HG02678 (cell line): Measurements from ENCODE around the gene SNCAIP.
A peak's percentile ranks its signal among the peaks of the same experiment; 100 is the strongest.
"Not testable (repeated sequence)": the region's sequence is repeated elsewhere in the genome, so short reads cannot be mapped to it uniquely, and the experiment has no call there.

Experiments
- ATAC-seq: cut with Tn5 transposase; IDR thresholded peaks from one replicate; pipeline ENCODE4 v1.9.1; 2021; ENCODE audit warnings: mild to moderate bottlenecking, moderate library complexity; ENCODE audit not compliant: unreplicated experiment

The SNCAIP gene

GRCh38 chr5:122458278-122458872 is 146.3 kb downstream of the SNCAIP start:
- peak; percentile 79 for ATAC-seq

- ATAC-seq = no peak
Measured at GRCh38 chr5:122462486-122462885, 150.4 kb downstream of the SNCAIP start.

DNA sequence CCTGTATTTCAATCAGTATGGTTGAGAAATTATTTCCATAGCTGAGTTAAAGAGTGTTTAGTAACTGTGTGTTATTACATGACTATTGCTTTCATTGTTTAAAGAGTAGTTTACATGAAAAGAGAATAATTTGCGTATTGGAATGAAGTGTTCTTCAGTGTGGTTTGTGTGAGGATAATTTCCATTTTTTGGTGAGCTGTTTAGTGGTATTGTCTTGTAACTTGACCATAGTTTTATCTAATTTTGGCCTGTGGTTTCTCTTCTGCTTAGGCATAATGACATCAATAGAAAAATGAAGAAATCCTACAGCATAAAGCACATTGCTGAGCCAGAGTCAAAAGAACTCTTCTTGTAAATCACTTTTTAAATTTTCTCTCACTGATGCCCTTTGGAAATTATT is 151.2 kb downstream of the SNCAIP start:
- peak; percentile 39 for ATAC-seq

GRCh38 chr5:122464191-122464590 is 152.2 kb downstream of the SNCAIP start:
- ATAC-seq = no peak

GRCh38 chr5:122465031-122465577 is 153.1 kb downstream of the SNCAIP start:
- no peak for ATAC-seq

DNA sequence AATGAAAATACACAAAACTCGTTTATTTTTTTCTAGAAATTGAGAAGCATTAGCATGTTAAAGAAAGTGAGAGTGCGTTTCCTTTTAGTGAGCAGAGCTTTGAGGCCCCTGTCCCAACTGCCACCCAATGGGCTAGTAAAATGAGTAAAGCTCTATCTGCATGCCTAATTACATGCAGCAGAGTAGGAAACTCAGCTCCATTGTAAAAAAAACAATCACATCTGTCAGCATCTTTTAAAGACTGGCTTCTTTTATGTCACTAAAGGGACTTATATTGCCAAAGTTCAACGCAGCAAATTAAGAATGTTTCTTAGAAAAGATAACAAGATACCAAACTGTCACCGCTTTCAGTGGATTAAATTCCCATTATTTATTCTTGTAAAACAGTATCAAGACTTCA is 154.0 kb downstream of the SNCAIP start:
- no peak for ATAC-seq

- ATAC-seq = no peak
Measured at GRCh38 chr5:122468351-122469116, 156.5 kb downstream of the SNCAIP start.

- no peak for ATAC-seq
Measured at GRCh38 chr5:122469384-122469919, 157.4 kb downstream of the SNCAIP start.

DNA sequence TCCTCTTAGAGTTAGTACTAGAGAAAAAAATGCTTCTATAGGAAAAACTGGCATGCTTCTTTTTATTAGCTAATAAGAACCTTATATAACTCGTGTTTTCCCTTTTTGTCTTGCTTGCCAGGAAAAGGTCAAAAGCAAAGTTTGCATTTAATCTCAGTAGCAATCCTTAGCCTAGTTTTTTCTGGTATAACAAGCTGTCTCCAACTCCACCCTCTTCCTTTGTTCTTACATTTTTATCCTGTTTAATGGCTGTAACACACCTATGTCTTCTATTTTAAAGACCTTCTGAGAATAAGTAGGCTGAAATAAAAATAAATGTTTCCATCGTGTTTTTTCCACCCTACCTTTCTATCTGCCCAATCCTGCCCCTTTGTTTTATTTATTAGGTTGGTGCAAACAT is 158.3 kb downstream of the SNCAIP start:
- ATAC-seq = no peak

DNA sequence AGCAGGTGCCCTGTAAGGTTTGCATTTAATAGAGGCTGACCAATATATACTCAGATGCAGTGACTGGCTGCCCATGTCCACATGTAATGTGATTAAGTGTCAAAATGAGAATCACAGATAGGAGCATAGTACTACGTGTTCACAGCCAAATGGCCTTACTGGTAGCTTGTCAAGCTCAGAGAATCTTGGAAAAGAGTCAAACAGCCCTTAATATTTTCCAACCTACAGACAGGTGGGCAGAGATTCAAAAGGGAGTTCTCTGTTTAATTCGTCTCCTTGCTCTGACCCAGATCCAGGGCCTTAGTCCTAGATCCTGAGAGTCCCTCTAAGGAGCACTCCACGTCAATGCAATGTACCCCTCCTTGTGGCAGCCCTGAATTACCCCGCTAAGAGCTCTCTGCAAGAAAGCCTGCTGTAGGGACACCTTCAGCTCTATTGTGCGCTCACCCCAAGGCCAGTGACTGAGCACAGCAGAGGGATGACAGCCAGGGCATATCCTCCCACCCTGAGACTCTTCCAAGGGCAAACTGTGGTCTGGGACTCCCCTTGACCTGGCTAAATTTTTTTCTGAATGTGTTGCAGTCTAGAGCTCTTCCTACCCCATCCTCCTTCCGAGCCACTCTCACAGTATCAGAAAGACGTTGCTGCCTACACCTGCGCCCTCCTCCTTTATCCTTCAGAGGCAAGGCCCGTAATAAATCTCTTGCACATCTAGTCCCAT is 159.2 kb downstream of the SNCAIP start:
- no peak for ATAC-seq

GRCh38 chr5:122471752-122472061 is 159.7 kb downstream of the SNCAIP start:
- ATAC-seq = no peak

- no peak for ATAC-seq
Measured at GRCh38 chr5:122473138-122473843, 161.3 kb downstream of the SNCAIP start.

DNA sequence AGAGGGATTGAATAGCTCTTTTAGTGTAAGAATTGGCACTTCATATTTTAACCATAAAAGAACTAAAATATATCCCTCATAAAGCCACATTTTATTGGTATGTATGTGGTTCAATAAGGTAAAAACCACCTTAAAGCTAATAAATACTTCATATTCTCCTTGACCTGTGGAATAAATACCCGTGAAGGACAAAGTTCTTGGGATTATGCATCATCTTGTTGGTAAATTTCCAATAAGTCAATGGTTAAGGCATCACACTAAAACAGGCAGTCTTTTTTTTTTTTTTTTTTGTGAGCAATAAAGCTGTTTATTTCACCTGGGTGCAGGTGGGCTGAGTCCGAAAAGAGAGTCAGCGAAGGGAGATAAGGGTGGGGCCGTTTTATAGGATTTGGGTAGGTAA is 161.9 kb downstream of the SNCAIP start:
- ATAC-seq = no peak

DNA sequence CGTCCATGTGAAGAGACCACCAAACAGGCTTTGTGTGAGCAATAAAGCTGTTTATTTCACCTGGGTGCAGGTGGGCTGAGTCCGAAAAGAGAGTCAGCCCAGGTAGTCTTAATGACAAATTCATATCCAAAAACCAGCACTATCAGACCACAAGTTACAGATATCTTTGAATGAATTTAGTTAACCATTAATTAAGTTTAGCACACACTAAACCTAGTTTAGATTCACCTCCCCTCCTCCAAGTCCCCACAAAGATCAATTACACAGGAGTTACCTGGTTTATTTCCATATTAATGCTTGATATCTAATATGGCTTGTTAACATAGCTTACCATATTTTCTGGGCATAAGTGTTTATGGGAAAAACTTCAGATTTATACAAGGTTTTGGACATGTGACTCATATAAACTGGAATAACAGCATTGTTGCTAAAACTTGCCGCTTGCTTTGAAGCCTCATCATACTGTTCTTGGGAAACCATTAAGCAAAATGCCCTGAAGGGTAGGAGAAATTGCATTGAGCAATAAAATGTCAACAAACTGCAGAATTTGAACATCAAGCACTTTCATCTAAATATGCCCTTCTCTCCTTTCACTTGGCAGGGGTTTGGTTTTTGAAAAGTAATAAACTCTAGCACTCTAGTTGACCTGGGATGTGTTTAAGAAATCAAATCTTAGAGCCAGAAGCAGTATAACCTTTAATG is 166.9 kb downstream of the SNCAIP start:
- no peak for ATAC-seq

GRCh38 chr5:122480146-122480545 is 168.1 kb downstream of the SNCAIP start:
- no peak for ATAC-seq

- no peak for ATAC-seq
Measured at GRCh38 chr5:122484103-122484502, 172.1 kb downstream of the SNCAIP start.

- no peak for ATAC-seq
Measured at GRCh38 chr5:122485226-122485625, 173.2 kb downstream of the SNCAIP start.

DNA sequence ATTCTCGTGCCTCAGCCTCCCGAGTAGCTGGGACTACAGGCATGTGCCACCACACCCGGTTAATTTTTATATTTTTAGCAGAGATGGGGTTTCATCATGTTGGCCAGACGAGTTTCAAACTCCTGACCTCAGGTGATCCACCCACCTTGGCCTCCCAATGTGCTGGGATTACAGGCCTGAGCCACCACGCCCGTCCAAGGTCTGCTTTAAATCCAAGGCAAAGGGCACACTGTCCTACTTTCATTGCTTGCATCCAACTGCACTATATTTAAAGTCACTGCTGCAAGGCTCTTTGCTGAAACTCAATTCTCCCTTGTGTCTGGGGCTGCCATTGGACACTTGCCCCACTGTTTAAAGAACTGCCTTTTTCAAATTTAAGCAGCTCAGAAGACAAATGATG is 174.6 kb downstream of the SNCAIP start:
- not testable (repeated sequence) for ATAC-seq

DNA sequence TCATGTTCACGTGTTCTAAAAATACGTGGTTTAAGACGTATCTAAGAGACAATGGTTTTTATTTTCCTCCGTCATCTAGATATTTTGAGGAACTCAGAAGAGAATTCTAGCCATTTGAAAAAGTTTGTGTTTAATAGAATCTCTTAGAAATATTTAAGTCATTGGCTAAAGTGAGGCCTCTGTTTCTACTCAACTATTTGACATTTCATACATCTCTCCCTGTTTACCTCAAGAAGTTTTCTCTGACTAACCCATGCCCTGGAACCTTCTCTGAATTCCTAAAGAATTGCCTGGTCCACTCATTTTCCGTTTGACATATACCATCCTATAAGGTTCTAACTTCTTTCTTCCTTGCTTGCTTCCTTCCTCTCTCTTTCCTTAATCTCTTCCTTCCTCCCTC is 178.7 kb downstream of the SNCAIP start:
- ATAC-seq = no peak

- no peak for ATAC-seq
Measured at GRCh38 chr5:122492675-122493074, 180.6 kb downstream of the SNCAIP start.
